Left forelimb (tissue), 1 donor: ENCODE data around the gene YWHAH.
"Not testable (repeated sequence)": the region's sequence is repeated elsewhere in the genome, so short reads cannot be mapped to it uniquely, and the experiment has no call there.

Experiments used
- DNase-seq: peaks from one replicate; pipeline ENCODE4 v3.0.0-alpha.2; 2018; ENCODE audit warnings: low spot score

The YWHAH gene

DNA sequence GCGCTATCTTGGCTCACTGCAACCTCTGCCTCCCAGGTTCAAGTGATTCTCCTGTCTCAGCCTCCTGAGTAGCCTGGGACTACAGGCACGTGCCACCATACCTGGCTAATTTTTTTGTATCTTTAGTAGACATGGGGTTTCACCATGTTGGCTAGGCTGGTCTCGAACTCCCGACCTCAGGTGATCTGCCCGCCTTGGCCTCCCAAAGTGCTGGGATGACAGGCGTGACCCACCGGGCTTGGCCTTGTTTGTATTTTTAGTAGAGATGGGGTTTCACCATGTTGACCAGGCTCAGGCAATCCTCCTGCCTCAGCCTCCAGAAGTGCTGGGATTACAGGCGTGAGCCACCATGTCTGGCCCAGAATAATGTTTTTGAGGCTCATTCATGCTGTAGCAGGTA lies 37.6 kb downstream of the YWHAH start:
- not testable (repeated sequence) for DNase-seq

DNA sequence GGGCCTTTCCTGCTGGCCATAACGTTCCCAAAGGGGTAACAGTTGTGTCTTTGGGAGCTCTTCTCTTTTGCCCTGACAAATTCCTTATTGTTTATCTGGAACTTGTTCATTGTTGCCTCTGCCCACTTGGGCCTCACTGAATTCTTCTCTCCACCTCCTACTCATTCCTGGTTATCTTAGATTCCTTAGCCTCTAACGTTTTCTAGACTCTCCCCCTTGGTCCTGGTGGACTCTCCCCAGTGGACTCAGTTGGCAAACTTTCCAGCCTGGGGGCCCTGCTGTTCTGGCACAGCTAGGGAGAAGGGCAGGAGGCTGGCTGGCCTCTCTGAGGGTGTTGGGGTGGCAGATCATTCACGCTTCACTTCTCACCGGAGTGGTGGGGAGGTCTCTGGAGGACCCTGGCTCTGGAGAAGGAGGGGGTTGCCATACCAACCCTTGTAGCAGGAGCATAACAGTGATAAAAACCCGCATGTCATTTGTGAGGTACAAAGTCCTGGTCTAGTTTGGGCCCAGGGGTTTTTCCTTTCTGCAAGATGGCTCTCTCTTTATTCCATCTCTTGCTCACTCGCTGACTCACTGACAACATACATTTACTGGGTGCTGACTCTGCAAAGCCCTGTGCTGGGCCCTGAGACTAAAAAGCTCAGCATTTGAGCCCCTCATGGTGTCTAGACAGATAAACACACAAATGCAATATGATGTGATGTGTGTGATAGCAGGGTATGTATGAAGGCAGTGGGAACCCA lies 39.7 kb downstream of the YWHAH start:
- no peak for DNase-seq

DNA sequence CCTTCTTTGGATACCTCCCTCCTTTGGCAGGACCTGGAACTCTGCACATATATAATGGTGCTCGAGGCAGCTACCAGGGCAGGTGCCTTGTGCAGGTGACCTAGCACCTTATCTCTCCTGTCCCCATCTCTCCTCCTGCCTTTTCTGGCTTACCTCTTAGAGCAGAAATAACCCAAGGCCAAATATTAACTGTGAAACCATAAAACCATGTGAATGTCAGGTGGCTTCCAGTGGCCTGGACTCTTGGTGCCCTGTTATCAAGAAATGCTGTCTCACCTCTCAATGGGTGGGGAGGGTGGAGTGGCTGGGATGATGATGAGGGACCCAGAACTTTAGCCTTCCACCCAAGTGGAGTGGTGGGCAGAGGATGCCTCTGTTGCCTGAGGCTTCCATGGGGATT lies 42.9 kb downstream of the YWHAH start:
- DNase-seq = no peak

DNA sequence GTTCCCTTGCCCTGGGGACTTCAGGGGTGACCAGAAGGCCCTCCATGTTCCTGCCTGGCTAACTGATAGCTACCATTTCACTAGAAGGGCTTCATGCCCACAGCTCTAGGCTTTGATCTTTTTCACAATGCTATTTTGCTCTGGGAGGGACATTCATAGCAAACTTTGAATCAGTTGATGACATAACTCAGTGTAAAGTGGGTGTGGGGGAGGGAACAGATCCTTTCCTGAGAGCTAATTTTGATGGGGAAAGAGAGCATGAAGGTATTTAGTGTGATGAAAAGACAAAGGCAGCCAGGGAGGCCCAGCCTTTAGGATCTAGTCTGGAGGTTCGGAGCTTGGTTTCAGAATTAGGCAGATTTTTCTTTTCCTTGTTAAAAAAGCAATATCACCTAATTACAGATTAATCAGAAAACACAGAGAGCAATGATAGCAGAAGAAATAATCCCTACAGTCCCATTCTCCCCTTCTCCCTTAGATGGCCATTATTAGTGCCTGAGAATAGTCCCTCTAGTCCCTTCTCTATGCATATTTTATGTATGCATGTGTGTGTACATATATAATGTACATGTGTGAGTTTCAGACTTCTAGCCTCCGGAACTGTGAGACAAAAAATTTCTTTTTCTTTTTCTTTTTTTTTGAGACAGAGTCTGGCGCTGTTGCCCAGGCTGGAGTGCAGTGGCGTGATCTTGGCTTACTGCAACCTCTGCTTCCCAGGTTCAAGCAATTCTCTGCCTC lies 46.9 kb downstream of the YWHAH start:
- DNase-seq = no peak

DNA sequence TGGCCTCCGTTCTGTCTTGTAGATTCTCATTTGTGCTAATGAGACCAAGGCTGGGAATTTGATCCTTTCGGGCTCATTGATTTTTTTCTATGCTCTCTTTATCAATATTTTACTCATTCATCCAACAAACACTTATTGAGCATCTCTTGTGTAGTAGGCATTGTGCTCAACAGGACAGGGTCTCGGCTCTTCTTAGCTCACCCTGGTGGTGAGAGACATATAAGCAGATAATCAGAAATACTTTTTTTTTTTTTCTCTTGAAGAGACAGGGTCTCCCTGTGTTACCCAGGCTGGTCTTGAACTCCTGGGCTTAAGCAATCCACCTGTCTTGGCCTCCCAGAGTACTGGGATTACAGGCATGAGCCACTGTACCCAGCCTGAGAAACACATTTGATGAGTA lies 50.7 kb downstream of the YWHAH start:
- no peak for DNase-seq

DNA sequence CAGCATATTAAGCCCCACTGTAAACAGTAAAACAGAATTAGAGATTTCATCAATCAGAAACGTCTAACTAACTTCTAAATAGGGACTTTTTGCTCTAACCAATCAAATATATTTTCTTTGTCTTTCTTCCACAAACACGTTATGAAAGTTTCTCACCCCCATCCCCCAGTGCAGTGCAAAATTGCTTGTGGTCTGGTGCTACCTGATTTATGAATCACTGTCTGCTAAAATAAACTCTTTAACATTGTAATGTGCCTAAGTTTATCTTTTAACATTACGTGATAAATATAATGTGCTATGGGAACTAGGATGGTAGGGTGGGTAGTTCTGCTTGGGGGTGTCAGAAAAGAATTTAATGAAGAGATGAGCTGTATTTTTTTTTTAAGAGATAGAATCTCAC lies 51.5 kb downstream of the YWHAH start:
- DNase-seq = no peak

DNA sequence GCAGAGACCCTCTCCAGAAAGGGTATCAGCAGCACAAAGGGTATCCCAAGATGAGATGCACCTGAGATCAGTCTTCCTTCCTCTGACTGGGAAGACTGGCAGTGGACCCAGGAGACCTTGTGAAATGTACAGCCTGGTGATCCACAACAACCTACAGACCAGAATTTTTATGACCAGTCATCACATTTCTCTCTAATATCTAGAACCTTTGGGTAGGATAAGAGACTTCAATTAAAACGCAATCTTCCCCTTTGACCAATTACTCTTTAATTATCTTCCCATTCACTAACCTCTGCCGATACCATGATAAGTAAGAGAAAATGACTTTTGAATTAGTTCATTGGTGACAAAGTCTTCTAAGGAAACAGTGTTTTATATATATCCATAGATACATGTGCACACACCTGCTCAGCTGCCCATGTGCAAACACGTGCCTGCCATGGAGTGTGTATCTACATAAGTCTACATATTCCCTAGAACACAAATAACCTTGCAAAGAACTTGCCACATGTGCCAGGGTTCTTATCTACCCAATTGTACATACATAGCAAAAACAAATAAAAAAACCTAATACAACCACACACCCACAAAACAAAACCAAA lies 54.5 kb downstream of the YWHAH start:
- no peak for DNase-seq

DNA sequence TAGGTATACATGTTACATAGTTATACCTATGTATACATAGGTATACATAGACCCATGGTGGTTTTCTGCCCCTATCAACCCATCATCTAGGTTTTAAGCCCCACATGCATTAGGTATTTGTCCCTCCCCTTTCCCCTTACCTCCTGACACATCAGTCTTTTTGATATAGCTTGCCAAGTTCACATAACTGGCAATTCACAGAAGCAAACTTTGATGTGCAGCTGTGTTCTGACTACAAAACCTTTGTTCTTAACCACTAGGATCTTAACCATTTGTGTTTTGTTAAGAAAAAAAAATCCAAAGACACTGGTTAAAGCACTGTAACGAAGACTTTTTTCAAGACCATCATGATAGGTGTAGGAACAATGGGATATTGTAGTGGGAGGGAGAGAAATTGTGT lies 55.8 kb downstream of the YWHAH start:
- no peak for DNase-seq

DNA sequence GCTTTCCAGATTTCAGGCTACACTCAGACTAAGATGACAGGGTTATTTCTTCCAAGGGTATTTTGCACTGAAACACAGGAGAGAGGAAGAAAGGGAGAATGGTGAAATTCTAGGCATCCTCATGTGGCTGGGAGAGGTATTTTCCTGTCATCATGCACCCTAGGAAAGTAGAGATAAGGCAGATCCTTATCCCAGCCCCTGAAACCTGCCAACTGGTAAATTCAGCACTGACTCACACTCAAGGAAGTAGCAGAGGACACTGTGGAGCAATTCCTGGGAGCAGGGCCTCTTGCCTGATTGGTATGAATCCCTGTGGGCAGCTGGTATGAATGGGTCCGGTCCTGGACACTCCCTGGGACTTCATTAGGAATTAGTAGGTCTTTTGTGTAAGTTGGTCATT lies 61.1 kb downstream of the YWHAH start:
- DNase-seq = no peak
